ENCODE measurements around the gene SLC7A11.

The SLC7A11 gene

GRCh38 chr4:138140879-138141278 lies 101.3 kb downstream of the SLC7A11 start:
- DNase-seq: no peak

- DNase-seq: no peak
These were observed 103.4 kb downstream of the SLC7A11 start for GRCh38 chr4:138138774-138139173.

- no peak for DNase-seq
These were observed 106.5 kb downstream of the SLC7A11 start for GRCh38 chr4:138135610-138136009.

GRCh38 chr4:138118270-138118669 lies 123.9 kb downstream of the SLC7A11 start:
- DNase-seq: no peak

- DNase-seq: no peak
These were observed 127.1 kb downstream of the SLC7A11 start for GRCh38 chr4:138115053-138115452.

GRCh38 chr4:138114434-138114833 lies 127.7 kb downstream of the SLC7A11 start:
- DNase-seq: no peak

Data from activated effector memory CD4-positive, alpha-beta T cell treated with anti-CD3 and anti-CD28 coated beads, Interleukin-2, amount 50 U/mL, for 16 hours (primary cell).